KMS-11 (cell line): ENCODE results near the gene LTF.
"Not testable (repeated sequence)": the region's sequence is repeated elsewhere in the genome, so short reads cannot be mapped to it uniquely, and the experiment has no call there.

ENCODE experiments used
- H2AFZ ChIP-seq: fragments of 200-600 bp; sonication (generic); 2 replicates; pipeline ENCODE4 v1.6.1; 2016; ENCODE audit warnings: antibody characterized with exemption, mixed run types, low read depth
- H3K27ac ChIP-seq: fragments of 200-600 bp; sonication (generic); 2 replicates; pipeline ENCODE4 v1.6.1; 2016; ENCODE audit warnings: mild to moderate bottlenecking, mixed run types
- H3K27me3 ChIP-seq: fragments of 200-600 bp; sonication (generic); 2 replicates; pipeline ENCODE4 v1.6.1; 2017; ENCODE audit warnings: mild to moderate bottlenecking, low read depth, mixed run types, moderate library complexity; ENCODE audit not compliant: insufficient read depth
- H3K36me3 ChIP-seq: fragments of 200-600 bp; sonication (generic); 2 replicates; pipeline ENCODE4 v1.6.1; 2017; ENCODE audit warnings: mild to moderate bottlenecking, mixed run types; ENCODE audit not compliant: insufficient read depth
- H3K4me1 ChIP-seq: fragments of 200-600 bp; sonication (generic); 2 replicates; pipeline ENCODE4 v1.6.1; 2016; ENCODE audit warnings: mild to moderate bottlenecking, low read depth, mixed run types; ENCODE audit not compliant: poor library complexity, severe bottlenecking
- H3K4me2 ChIP-seq: fragments of 200-600 bp; sonication (generic); 2 replicates; pipeline ENCODE4 v1.7.0; 2016; ENCODE audit warnings: mild to moderate bottlenecking, mixed run types
- H3K4me3 ChIP-seq: fragments of 200-600 bp; sonication (generic); IDR thresholded peaks from 2 replicates; pipeline ENCODE4 v1.6.1; 2017; ENCODE audit warnings: low read depth, low read length, mixed read lengths; ENCODE audit not compliant: insufficient read depth
- H3K79me2 ChIP-seq: fragments of 200-600 bp; sonication (generic); 2 replicates; pipeline ENCODE4 v1.6.1; 2016; ENCODE audit warnings: low read depth, mixed run types; ENCODE audit not compliant: insufficient read depth
- H3K9ac ChIP-seq: fragments of 200-600 bp; sonication (generic); 2 replicates; pipeline ENCODE4 v1.6.1; 2016; ENCODE audit warnings: mild to moderate bottlenecking, mixed run types
- H4K20me1 ChIP-seq: fragments of 200-600 bp; sonication (generic); 2 replicates; pipeline ENCODE4 v1.6.1; 2016; ENCODE audit warnings: mild to moderate bottlenecking, mixed run types; ENCODE audit not compliant: insufficient read depth
- TF ChIP-seq, protein P1 (sequence below): fragments of 200-600 bp; sonication (generic); conservative IDR thresholded peaks from 2 replicates; pipeline ENCODE4 v1.6.1; 2017; ENCODE audit warnings: low read depth, mild to moderate bottlenecking, antibody characterized with exemption, low read length, moderate library complexity, mixed read lengths

The LTF gene

GRCh38 chr3:46429671-46430070, 35.0 kb downstream of the LTF start:
- H3K9ac ChIP-seq: no peak overlapping the region
- H3K4me3 ChIP-seq: no peak overlapping the region
- no peaks in the 10 kb centered on the region for H3K4me1 ChIP-seq
- no peak overlapping the region for H3K27ac ChIP-seq
- H3K27me3 ChIP-seq: no peaks in the 10 kb centered on the region
- no peaks in the 10 kb centered on the region for H4K20me1 ChIP-seq
- H2AFZ ChIP-seq: no peak overlapping the region
- no peaks in the 10 kb centered on the region for H3K79me2 ChIP-seq
- no peaks in the 10 kb centered on the region for H3K36me3 ChIP-seq
- H3K4me2 ChIP-seq: no peak overlapping the region
- TF ChIP-seq, protein P1, sequence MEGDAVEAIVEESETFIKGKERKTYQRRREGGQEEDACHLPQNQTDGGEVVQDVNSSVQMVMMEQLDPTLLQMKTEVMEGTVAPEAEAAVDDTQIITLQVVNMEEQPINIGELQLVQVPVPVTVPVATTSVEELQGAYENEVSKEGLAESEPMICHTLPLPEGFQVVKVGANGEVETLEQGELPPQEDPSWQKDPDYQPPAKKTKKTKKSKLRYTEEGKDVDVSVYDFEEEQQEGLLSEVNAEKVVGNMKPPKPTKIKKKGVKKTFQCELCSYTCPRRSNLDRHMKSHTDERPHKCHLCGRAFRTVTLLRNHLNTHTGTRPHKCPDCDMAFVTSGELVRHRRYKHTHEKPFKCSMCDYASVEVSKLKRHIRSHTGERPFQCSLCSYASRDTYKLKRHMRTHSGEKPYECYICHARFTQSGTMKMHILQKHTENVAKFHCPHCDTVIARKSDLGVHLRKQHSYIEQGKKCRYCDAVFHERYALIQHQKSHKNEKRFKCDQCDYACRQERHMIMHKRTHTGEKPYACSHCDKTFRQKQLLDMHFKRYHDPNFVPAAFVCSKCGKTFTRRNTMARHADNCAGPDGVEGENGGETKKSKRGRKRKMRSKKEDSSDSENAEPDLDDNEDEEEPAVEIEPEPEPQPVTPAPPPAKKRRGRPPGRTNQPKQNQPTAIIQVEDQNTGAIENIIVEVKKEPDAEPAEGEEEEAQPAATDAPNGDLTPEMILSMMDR: no peak

- H3K79me2 ChIP-seq: no peaks in the 10 kb centered on the region
- no peaks in the 10 kb centered on the region for H3K27me3 ChIP-seq
- TF ChIP-seq, protein P1: no peak
- H4K20me1 ChIP-seq: no peaks in the 10 kb centered on the region
- H3K4me1 ChIP-seq: no peaks in the 10 kb centered on the region
- H3K4me3 ChIP-seq: no peak overlapping the region
- no peak overlapping the region for H3K9ac ChIP-seq
- H3K36me3 ChIP-seq: no peaks in the 10 kb centered on the region
- no peak overlapping the region for H3K27ac ChIP-seq
- H3K4me2 ChIP-seq: no peak overlapping the region
- no peak overlapping the region for H2AFZ ChIP-seq
Observed at GRCh38 chr3:46429250-46429649, 35.5 kb downstream of the LTF start.

- Histone ChIP-seq H3K36me3 (no peaks in the 10 kb centered on the region), H2AFZ (no peak overlapping the region), H3K79me2 (no peaks in the 10 kb centered on the region), H3K4me1 (no peaks in the 10 kb centered on the region), H3K4me3 (no peak overlapping the region), H3K4me2 (no peak overlapping the region), H3K27ac (no peak overlapping the region), H4K20me1 (no peaks in the 10 kb centered on the region), H3K9ac (no peak overlapping the region), H3K27me3 (no peaks in the 10 kb centered on the region)
- TF ChIP-seq, protein P1: no peak
Observed at GRCh38 chr3:46427916-46428833, 36.5 kb downstream of the LTF start.

DNA sequence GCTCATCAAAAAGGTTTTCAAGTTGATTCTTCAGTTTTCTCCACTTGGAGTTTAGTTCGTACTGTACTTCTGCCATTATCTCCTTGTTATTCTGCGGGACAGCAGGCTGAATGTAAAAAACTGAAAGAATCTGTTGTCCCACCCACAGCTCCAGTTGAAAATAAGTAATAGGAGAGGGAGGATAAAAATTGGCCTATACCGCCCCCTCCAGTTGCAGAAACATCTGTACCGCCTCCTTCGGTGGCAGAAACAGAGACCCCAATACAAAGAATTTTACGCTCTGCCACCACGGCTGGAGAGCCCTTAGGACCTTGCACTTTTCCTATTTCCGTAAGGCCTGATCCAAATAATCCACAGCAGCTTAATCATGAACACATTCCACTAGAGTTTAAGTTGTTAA, 37.3 kb downstream of the LTF start:
- not testable (repeated sequence) for H3K9ac ChIP-seq, H3K4me2 ChIP-seq, H3K4me1 ChIP-seq, H3K79me2 ChIP-seq, H2AFZ ChIP-seq, H3K4me3 ChIP-seq, H3K27ac ChIP-seq, H3K36me3 ChIP-seq, H3K27me3 ChIP-seq, H4K20me1 ChIP-seq

DNA sequence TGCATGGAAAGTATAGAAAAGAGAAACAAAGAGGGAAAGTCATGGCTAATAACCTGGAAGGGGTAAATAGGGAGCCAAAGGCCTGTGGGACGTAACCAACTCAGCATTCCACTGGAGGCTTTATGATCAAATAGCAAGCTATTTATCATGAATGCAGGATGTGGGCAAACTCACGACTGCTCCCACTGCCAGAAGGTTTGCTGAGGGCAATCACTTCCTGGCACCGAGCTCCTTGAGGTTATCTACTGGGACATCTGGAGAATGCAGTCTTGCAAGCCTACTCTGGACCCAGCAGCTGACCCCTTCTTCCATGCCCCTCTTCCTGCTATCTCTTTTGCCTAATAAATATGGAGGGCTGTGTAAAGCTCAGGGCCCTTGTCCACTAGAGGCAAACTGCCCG, 38.2 kb downstream of the LTF start:
- not testable (repeated sequence) for H3K27ac ChIP-seq, H3K4me2 ChIP-seq, H3K4me1 ChIP-seq, H3K79me2 ChIP-seq, H4K20me1 ChIP-seq, H3K36me3 ChIP-seq, H3K27me3 ChIP-seq, H2AFZ ChIP-seq, H3K4me3 ChIP-seq, H3K9ac ChIP-seq
